GM21619 (cell line): ENCODE data around the gene PBX4.
A peak's percentile ranks its signal among the peaks of the same experiment; 100 is the strongest.
"Not testable (repeated sequence)": the region's sequence is repeated elsewhere in the genome, so short reads cannot be mapped to it uniquely, and the experiment has no call there.

Experiments used
- ATAC-seq: cut with Tn5 transposase; IDR thresholded peaks from one replicate; pipeline ENCODE4 v1.9.1; 2021; ENCODE audit not compliant: unreplicated experiment

Gene PBX4

GRCh38 chr19:19618219-19619051 lies at the start of gene PBX4:
Gene PBX4 (minus strand): TSS chr19:19618687. CDS start chr19:19618629, 58 bp downstream.
- ATAC-seq, result peak; percentile 91

GRCh38 chr19:19665420-19665948 lies 47.0 kb upstream of the PBX4 start:
- ATAC-seq, result not testable (repeated sequence)

- peak; percentile 62 for ATAC-seq
Observed at GRCh38 chr19:19663256-19664120, 45.0 kb upstream of the PBX4 start, which contains the start of gene ATP13A1. Gene ATP13A1 (minus strand): TSS chr19:19663676. CDS start chr19:19663666, 10 bp downstream.

GRCh38 chr19:19662871-19663255 lies 44.4 kb upstream of the PBX4 start:
- no peak for ATAC-seq

- no peak for ATAC-seq
Observed at GRCh38 chr19:19662344-19662743, 43.9 kb upstream of the PBX4 start.

GRCh38 chr19:19661675-19662251 lies 43.3 kb upstream of the PBX4 start:
- ATAC-seq, result peak; percentile 42

GRCh38 chr19:19661141-19661674 lies 42.7 kb upstream of the PBX4 start:
- ATAC-seq, result no peak

GRCh38 chr19:19659646-19660245 lies 41.3 kb upstream of the PBX4 start:
- ATAC-seq, result no peak

GRCh38 chr19:19657397-19657783 lies 38.9 kb upstream of the PBX4 start:
- ATAC-seq, result no peak

- ATAC-seq, result no peak
Observed at GRCh38 chr19:19656451-19657396, 38.2 kb upstream of the PBX4 start.

GRCh38 chr19:19655641-19656343 lies 37.3 kb upstream of the PBX4 start:
- ATAC-seq, result no peak

GRCh38 chr19:19655051-19655594 lies 36.6 kb upstream of the PBX4 start:
- ATAC-seq, result no peak

- no peak for ATAC-seq
Observed at GRCh38 chr19:19654441-19654840, 36.0 kb upstream of the PBX4 start.

- no peak for ATAC-seq
Observed at GRCh38 chr19:19653597-19654147, 35.2 kb upstream of the PBX4 start.

GRCh38 chr19:19652482-19653295 lies 34.2 kb upstream of the PBX4 start:
- ATAC-seq, result no peak

GRCh38 chr19:19651076-19651475 lies 32.6 kb upstream of the PBX4 start:
- no peak for ATAC-seq

- no peak for ATAC-seq
Observed at GRCh38 chr19:19650331-19650730, 31.8 kb upstream of the PBX4 start.
